ENCODE measurements around the gene PAX3. TPM values are rescaled to one million over a fixed set of nuclear protein-coding genes. Genes with fewer than 3 reads are reported as not detected.

PAX3 gene
- total and polyA plus RNA-seq, 4 donors, result not detected

- no peaks in the 10 kb centered on the region for H3K36me3 ChIP-seq (ENCODE audit: control insufficient read depth in 4 of 4, insufficient read depth in 3 of 4, low read depth in 1 of 4, low read length in 3 of 4)
- DNase-seq (ENCODE audit: low spot score), result no peak
- H3K27ac ChIP-seq (ENCODE audit: low read depth in 1 of 2, low read length in 2 of 2), result no peak overlapping the region
- no peak overlapping the region for H3K4me3 ChIP-seq (ENCODE audit: low read depth in 1 of 3, low read length in 3 of 3)
- no peaks in the 10 kb centered on the region for H3K4me1 ChIP-seq (ENCODE audit: control insufficient read depth in 4 of 4, insufficient read depth in 4 of 4, low read length in 3 of 4)
- TF ChIP-seq EGR1 (IDR thresholded peaks at IDR 0.05; ENCODE audit: low read depth in 2 of 2), result no peak
- TF ChIP-seq ATF3 (IDR thresholded peaks at IDR 0.05), result no peak
- no peak for TF ChIP-seq RXRA (IDR thresholded peaks at IDR 0.05)
- TF ChIP-seq HNF4G (IDR thresholded peaks at IDR 0.05), result no peak
- no peak for TF ChIP-seq SP1 (IDR thresholded peaks at IDR 0.05)
- no peak for TF ChIP-seq FOXA1 (IDR thresholded peaks at IDR 0.05)
- no peak for TF ChIP-seq HNF4A (conservative IDR thresholded peaks at IDR 0.05)
- no peak for TF ChIP-seq MAX (IDR thresholded peaks at IDR 0.05)
- no peak for TF ChIP-seq JUND (IDR thresholded peaks at IDR 0.05)
- TF ChIP-seq FOXA2 (IDR thresholded peaks at IDR 0.05), result no peak
- TF ChIP-seq YY1 (IDR thresholded peaks at IDR 0.05), result no peak
- TF ChIP-seq REST (IDR thresholded peaks at IDR 0.05), result no peak
- TF ChIP-seq RAD21 (IDR thresholded peaks at IDR 0.05), result no peak
- 61% methylated on average over 1 of the region's 1 CpG for WGBS
- H3K9me3 ChIP-seq (ENCODE audit: control insufficient read depth in 4 of 4, low read length in 3 of 4), result no peaks in the 10 kb centered on the region
- no peak overlapping the region for H3K9ac ChIP-seq (ENCODE audit: low read depth in 1 of 2, low read length in 2 of 2)
- no peaks in the 10 kb centered on the region for H3K27me3 ChIP-seq (ENCODE audit: control insufficient read depth in 4 of 4, insufficient read depth in 4 of 4, low read length in 3 of 4)
Measured at GRCh38 chr2:222248818-222249217, 50.0 kb downstream of the PAX3 start.

GRCh38 chr2:222248256-222248655 lies 50.5 kb downstream of the PAX3 start:
- TF ChIP-seq SP1 (IDR thresholded peaks at IDR 0.05) (no peak), FOXA1 (IDR thresholded peaks at IDR 0.05) (no peak), YY1 (IDR thresholded peaks at IDR 0.05) (no peak), RAD21 (IDR thresholded peaks at IDR 0.05) (no peak), GABPA (IDR thresholded peaks at IDR 0.05 in 1 of 2, conservative IDR thresholded peaks at IDR 0.05 in 1 of 2) (no peak), HNF4G (IDR thresholded peaks at IDR 0.05) (no peak), EGR1 (IDR thresholded peaks at IDR 0.05; ENCODE audit: low read depth in 2 of 2) (no peak), RXRA (IDR thresholded peaks at IDR 0.05) (no peak), JUND (IDR thresholded peaks at IDR 0.05) (no peak), ZBTB33 (IDR thresholded peaks at IDR 0.05) (no peak), MAX (IDR thresholded peaks at IDR 0.05) (no peak), ATF3 (IDR thresholded peaks at IDR 0.05) (no peak)

More at GRCh38 chr2:222248256-222248655, 50.5 kb downstream of the PAX3 start:
- Histone ChIP-seq H3K27ac (ENCODE audit: low read depth in 1 of 2, low read length in 2 of 2) (no peak overlapping the region), H3K36me3 (ENCODE audit: control insufficient read depth in 4 of 4, insufficient read depth in 3 of 4, low read depth in 1 of 4, low read length in 3 of 4) (no peaks in the 10 kb centered on the region), H3K27me3 (ENCODE audit: control insufficient read depth in 4 of 4, insufficient read depth in 4 of 4, low read length in 3 of 4) (no peaks in the 10 kb centered on the region), H3K9ac (ENCODE audit: low read depth in 1 of 2, low read length in 2 of 2) (no peak overlapping the region), H3K4me3 (ENCODE audit: low read depth in 1 of 3, low read length in 3 of 3) (no peak overlapping the region), H3K4me1 (ENCODE audit: control insufficient read depth in 4 of 4, insufficient read depth in 4 of 4, low read length in 3 of 4) (no peaks in the 10 kb centered on the region), H3K9me3 (ENCODE audit: control insufficient read depth in 4 of 4, low read length in 3 of 4) (no peaks in the 10 kb centered on the region)
- WGBS, result 56% methylated on average over 2 of the region's 2 CpGs
- no peak for DNase-seq (ENCODE audit: low spot score)
